GM12878 (cell line): ENCODE data around the gene CDCA5. TPM values are rescaled to one million over a fixed set of nuclear protein-coding genes. Genes with fewer than 3 reads are reported as not detected.

Source experiments
- CHD4 ChIP-seq: fragments of 200-600 bp; sonication (generic); IDR thresholded peaks from 2 replicates; pipeline ENCODE4 v1.6.1; 2016; ENCODE audit warnings: mild to moderate bottlenecking
- CTCF ChIP-seq, 3 experiments: IDR thresholded peaks in 2 of 3; conservative IDR thresholded peaks in 1 of 3; 2 replicates each; pipeline ENCODE4 v1.5.1; 2011; ENCODE audit warnings: low read depth in 3 of 3, low read length in 3 of 3, mild to moderate bottlenecking in 3 of 3, control low read depth in 2 of 3, moderate library complexity in 2 of 3, inconsistent platforms in 1 of 3, mixed read lengths in 1 of 3; ENCODE audit not compliant: control insufficient read depth in 2 of 3, insufficient read depth in 1 of 3; ENCODE audit errors: extremely low read depth in 1 of 3
- IKZF2 ChIP-seq, 2 experiments: fragments of 450-650 bp; IDR thresholded peaks; 2 replicates each; pipeline ENCODE4 v1.6.1; 2017; ENCODE audit warnings: mild to moderate bottlenecking in 2 of 2, moderate library complexity in 2 of 2
- MLLT1 ChIP-seq: fragments of 450-650 bp; IDR thresholded peaks from 2 replicates; pipeline ENCODE4 v1.6.1; 2016; ENCODE audit warnings: mild to moderate bottlenecking
- MYC ChIP-seq: IDR thresholded peaks from 2 replicates; pipeline ENCODE4 v1.6.1; 2011; ENCODE audit warnings: mild to moderate bottlenecking, low read length, moderate library complexity, inconsistent platforms; ENCODE audit not compliant: insufficient read depth, insufficient replicate concordance, insufficient read length, severe bottlenecking
- POLR2A ChIP-seq: IDR thresholded peaks from 2 replicates; pipeline ENCODE4 v1.6.1; 2011; ENCODE audit warnings: low read depth, mild to moderate bottlenecking, low read length
- RBBP5 ChIP-seq: fragments of 200-600 bp; sonication (generic); conservative IDR thresholded peaks from 2 replicates; pipeline ENCODE4 v1.6.1; 2016
- SIN3A ChIP-seq: IDR thresholded peaks from 2 replicates; pipeline ENCODE4 v1.6.1; 2012; ENCODE audit warnings: low read depth, low read length, improper control_type of control experiment
- SMAD5 ChIP-seq: IDR thresholded peaks from 2 replicates; pipeline ENCODE4 v1.6.1; 2016; ENCODE audit warnings: antibody characterized with exemption, low read depth
- SREBF1 ChIP-seq: IDR thresholded peaks from 2 replicates; pipeline ENCODE4 v1.6.1; 2012; ENCODE audit warnings: mild to moderate bottlenecking, low read length
- SUPT20H ChIP-seq: IDR thresholded peaks from 2 replicates; pipeline ENCODE4 v1.6.1; 2011; ENCODE audit warnings: low read depth, mild to moderate bottlenecking, low read length, moderate library complexity, borderline replicate concordance; ENCODE audit not compliant: control insufficient read depth
- TCF12 ChIP-seq: IDR thresholded peaks from 2 replicates; pipeline ENCODE4 v1.6.1; 2011; ENCODE audit warnings: low read depth, mild to moderate bottlenecking, low read length
- TCF3 ChIP-seq: IDR thresholded peaks from 2 replicates; pipeline ENCODE4 v1.6.1; 2012; ENCODE audit warnings: low read depth, mild to moderate bottlenecking, low read length, borderline replicate concordance; ENCODE audit not compliant: insufficient read depth
- ZNF592 ChIP-seq: fragments of 450-650 bp; IDR thresholded peaks from 2 replicates; pipeline ENCODE4 v1.6.1; 2017; ENCODE audit warnings: mild to moderate bottlenecking, moderate library complexity
- polyA plus RNA-seq, 11 experiments: library from polyadenylated mRNA; depleted of rRNA in 4 of 11; unstranded in 6 of 11; stranded (reverse) in 5 of 11; fragments of >200 nt; fragmentation: Nextera tagmentation in 4 of 11; fragmentation: Illumina TruSeq in 1 of 11; extraction: Ambion mirVana in 4 of 11; extraction: Trizol in 1 of 11; gene quantifications; 1 replicate in 1 of 11; 2 replicates in 10 of 11; pipeline versions ENCODE4 v1.2.1 to v1.2.3, GENCODE V29; 2011 to 2016; ENCODE audit warnings: inconsistent platforms in 2 of 11, missing spikeins in 2 of 11, low read depth in 1 of 11
- total RNA-seq, 4 experiments: library from RNA; depleted of rRNA in 3 of 4; stranded (reverse); fragments of >200 nt in 3 of 4; fragmentation: Illumina TruSeq in 1 of 4; extraction: Trizol in 1 of 4; gene quantifications; 2 replicates each; pipeline versions ENCODE4 v1.2.1 to v1.2.3, GENCODE V29; 2013 to 2021

CDCA5 gene
- total and polyA plus RNA-seq, 10 of the 15 experiments (the other 5 are each of a cell fraction or from before 2014, with no cell fraction given), result 21.2 to 107 (median 64.9) TPM

- TF ChIP-seq SMAD5 (no peak), TCF3 (no peak), IKZF2 (IDR thresholded peaks at IDR 0.05) (no peak), MYC (no peak), CTCF (IDR thresholded peaks at IDR 0.05 in 2 of 3, conservative IDR thresholded peaks at IDR 0.05 in 1 of 3; ENCODE audit: control insufficient read depth in 2 of 3, extremely low read depth in 1 of 3, insufficient read depth in 1 of 3, low read depth in 3 of 3, low read length in 3 of 3) (0 out of 6 replicates have a peak, but pooled peaks of 2 of the 3 experiments have one; percentile 0 to 18), POLR2A (peak; percentile 59), MLLT1 (no peak), ZNF592 (no peak), CHD4 (no peak), SIN3A (no peak), TCF12 (no peak), SREBF1 (no peak), RBBP5 (no peak), SUPT20H (no peak)
These were observed 46.0 kb upstream of the CDCA5 start (continued) for GRCh38 chr11:65129649-65130441.
